NCI-H2107 (cell line): Measurements from ENCODE around the gene NARF.
"Not testable (repeated sequence)": the region's sequence is repeated elsewhere in the genome, so short reads cannot be mapped to it uniquely, and the experiment has no call there.

Source experiments
- DNase-seq: peaks from one replicate; lab custom pipeline; 2025; lab: John Stamatoyannopoulos, UW

Gene NARF

DNA sequence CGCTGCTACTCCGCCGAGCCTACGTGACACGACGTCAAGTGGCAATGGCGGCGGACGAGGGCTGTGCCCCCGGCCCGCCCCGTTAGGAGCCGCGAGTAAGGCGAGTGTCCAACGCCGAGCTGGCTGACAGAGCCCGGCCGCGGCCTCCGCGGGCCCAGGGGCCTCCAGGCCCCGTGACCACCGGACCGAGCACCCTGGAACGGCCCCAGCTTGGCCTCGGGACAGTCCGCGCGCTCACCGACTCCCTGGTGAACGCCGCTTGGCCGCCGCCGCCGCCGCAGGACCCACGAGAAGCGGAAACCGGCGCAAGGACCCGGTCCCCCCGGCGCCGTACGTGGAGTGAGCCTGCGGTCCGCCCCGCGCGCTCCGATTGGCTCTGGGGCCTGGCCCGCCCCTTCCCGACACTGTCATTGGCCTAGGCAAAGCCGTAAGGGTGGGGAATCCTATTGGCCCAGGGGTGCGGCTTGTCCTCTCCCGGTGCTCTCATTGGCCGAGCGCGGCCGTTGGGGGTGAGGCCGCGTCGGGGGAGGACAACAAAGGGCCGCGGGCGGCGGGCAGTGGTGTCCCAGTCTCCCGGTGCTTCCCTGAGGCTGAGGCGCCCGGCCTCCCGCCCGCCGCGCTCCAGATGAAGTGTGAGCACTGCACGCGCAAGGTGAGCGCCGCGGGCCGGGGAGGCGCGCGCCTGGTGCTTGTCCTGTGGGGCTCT lies at the start of gene NARF:
Gene NARF (plus strand): TSS at position 563 of the 706 bp plus-strand sequence. CDS start 63 bp downstream, at position 626.
- DNase-seq = peak; percentile 91

DNA sequence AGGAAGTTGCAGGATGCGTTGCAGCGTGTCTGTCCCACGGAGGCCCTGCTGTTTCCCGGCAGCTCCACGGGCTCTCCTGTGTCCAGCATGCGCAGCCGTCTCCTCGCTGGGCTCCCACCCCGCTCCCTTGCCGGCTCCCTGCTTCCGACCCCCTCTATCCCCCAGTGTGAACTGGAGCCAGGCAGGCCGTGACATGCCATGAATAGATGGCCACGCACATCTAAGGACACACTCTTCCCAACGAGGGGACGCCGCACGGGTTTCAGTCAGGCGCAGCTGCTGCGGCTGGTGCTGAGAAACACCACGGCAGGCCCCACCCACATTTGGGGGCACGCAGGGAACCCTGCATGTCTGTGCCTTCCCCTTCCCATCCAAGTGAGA lies 49.6 kb upstream of the NARF start:
- DNase-seq = no peak

DNA sequence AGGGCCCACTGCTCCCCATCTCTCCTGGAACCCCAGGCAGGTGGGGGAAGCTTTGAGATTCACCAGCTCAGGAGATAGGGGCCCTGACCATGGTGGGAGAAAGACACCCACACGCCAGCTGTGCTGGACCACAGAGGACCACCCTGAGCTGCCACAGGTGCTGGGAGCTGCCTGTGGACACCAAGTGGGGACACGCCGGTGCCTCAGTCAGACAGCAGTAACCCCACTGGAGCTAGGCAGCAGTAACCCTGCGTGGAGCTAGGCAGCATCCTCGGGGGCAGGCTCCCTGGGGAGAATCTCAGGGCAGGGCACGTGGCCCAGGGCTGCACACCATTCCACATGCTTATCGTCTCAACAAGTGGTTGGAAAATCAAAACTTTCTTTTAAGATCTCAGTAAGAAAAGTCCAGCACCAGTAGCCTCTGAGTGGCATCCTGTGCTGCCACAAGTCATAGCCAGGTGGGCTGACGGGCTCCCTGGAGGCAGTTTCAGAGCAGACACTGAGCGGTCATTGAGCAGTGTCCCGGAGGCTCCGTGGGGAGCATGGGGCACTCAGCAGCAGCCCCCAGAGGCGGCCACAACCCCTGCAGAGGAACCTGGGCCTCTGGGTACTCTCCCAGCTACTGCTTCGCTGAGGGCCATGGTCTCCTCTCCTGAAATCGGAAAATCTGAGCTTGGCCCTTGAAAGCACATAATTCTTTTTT lies 48.4 kb upstream of the NARF start:
- no peak for DNase-seq

DNA sequence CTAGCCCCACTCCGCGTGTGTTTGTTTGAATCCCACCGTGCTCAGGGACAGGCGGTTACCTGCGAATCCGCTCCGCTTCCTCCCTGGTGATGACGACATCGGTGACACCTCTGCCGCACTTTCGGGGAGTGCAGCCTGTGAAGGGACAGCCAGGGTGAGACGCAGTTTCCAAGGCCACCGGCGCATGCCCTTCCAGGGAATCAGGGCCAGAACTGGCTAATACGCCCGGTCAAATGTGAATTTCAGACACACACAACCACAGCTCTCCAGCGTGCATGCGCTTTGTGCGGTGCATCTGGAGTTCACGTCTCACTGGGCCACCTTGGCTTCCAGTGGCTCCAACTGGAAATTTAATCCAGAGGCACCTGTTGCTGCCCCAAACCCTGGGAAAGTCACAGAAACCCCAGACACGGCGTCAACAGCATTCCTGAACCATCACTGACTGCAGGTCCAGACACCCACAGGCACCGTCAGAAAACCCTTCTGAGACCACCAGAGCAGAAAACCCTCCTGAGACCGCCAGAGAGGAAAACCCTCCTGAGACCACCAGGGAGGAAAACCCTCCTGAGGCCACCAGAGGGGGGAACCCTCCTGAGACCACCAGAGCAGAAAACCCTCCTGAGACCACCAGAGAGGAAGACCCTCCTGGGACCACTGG lies 47.0 kb upstream of the NARF start:
- no peak for DNase-seq

DNA sequence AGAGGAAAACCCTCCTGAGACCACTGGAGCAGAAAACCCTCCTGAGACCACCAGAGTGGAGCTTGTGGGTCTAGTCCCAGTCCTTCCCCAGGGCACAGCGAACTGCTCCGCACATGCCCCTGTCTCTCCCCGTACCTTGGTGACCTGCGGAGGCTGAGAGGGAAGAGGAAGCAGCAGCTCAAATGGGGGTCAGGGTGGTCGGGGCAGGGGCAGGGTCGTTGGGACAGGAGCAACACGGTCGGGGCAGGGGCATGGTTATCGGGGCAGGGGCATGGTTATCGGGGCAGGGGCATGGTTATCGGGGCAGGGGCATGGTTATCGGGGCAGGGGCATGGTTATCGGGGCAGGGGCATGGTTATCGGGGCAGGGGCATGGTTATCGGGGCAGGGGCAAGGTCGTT lies 46.5 kb upstream of the NARF start:
- not testable (repeated sequence) for DNase-seq

DNA sequence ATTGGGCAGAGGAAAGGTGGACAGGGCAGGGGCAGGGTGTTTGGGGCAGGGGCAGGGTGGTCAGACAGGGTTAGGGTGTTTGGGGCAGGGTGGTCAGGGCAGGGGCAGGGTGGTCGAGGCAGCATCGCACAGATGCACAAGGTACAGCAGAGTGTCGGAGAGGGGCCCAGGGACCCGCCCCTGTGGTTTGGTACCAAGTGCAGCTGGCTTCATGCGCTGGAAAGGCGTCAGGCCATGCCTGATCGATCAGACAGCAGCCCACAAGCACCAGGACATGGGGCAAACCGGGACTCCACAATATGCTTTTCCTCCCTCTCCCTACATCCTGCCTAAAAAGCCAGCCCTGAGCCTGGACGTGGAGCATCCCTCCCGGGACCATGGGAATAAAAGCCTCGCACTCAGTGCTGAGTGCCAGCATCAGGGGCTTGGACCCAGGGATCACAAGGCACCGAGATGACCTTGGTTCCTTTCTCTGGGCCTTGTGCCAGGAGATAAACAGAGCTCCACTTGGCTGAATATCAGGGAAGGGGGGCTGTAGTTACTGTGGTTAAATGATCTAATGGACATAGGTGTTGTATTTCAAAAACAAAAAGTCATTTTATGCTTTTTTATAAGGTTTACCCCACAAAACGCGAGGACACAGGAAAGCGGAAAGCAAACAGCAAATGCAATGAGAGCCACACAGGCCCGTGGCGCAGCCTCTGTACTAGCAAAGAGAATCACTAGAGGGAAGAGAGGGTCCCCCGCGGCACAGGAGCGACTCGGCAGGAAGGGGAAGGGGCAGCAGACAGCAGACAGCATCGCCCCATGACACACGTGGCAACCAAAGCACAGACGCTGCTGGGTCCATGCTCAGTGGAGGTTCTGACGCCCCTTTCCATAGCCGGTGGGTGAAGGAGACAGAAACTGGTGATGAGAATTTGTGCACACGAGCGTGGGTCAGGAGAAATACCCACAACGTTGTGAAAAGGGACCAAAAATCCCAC lies 45.7 kb upstream of the NARF start:
- DNase-seq = no peak

DNA sequence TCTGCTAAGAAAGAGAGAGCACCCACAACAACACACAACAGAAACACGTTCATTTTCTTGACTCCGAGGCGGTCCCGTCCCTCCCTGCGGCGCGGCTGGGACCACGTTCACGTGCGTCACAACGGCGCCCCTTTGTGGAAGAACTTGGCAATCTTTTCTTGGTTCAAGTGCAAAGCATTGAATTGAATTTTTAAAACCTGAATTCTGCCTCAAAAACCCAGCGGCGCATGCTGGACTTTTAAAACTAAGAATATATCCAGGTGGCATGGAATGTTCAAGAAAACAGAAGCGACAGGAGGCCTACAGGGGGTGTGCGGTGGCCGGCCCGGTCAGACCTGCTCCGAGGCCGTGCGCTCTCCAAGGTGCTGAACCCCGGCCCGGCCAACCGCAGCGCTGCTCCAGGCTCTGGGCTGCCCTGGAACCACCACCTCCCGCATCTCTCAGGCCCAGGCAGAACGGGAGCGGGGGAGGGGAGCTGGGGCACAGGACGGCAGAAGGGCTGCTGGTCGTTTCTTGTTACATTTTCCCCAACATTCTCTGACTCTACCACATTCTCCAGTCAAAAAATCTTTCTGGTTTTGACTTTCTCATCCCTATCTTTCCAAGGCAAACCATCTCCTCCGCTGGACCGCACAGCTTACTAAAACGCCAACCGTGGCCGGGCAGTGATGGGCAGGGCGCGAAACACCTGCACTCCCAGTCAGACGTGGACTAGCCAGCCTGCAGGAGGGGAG lies 43.8 kb upstream of the NARF start:
- DNase-seq = peak; percentile 46

DNA sequence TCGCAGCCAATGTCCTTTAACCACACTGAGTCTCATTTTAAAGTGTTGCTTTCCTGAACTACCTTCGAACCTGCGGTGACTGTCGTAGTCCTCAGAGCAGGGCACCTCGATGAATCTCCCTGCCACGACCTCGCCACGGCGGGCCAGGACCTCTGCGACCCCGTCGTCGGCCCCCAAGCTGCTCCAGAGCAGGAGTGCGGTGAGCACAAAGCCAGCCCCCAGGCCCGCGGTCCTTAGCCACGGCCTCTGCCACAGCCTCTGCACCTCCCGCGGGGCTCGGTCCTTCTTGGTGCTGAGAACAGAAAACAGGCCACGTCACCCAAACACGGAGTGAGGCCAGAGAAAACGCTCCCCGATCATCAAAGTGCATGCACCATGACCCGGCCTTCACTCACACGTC lies 43.2 kb upstream of the NARF start:
- DNase-seq = no peak

DNA sequence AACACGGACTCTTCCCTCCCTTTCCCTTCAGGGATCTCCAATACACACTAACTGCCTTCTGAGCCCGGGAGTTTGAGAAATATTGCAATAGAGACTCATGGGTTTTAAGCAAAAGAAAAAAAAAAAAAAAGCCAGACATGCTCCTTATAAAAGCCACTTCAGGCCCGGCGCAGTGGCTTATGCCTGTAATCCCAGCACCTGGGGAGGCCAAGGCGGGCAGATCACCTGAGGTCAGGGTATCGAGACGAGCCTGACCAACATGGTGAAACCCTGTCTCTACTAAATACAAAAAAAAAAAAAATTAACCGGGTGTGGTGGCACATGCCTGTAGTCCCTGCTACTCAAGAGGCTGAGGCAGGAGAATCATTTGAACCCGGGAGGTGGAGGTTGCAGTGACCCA lies 42.8 kb upstream of the NARF start:
- DNase-seq = no peak

DNA sequence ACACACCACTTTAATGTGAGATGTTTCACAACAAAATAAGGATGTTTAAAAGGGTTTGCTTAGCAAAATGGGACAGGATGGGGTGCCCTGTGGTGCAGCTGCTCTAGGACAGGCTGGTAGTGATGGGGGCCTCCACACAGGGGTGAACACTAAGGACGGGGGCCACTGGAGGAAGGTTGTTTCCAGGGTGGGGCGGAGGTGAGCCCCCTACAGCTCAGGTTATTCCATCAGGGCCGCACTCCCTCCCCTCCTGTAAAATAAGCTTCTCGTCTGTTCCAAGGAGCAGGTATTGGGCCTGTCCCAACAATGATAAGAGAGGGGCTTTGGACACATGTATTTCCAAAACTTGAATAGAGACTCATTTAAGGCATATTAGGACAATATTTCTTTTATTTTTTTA lies 42.3 kb upstream of the NARF start:
- no peak for DNase-seq

DNA sequence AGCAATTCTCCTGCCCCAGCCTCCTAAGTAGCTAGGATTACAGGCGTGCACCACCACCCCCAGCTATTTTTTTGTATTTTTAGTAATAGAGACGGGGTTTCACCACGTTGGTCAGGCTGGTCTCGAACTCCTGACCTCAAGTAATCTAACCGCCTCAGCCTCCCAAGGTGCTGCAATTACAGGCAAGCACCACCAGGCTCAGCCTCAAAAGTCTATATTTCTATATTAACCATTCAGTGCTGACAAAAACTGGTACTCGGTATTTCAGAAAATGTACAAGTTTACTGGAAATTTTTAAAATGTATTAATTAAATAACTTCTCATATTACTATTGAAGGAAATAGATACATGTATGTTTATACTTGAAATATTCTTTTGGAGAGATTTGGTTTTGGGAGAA lies 41.8 kb upstream of the NARF start:
- DNase-seq = no peak

DNA sequence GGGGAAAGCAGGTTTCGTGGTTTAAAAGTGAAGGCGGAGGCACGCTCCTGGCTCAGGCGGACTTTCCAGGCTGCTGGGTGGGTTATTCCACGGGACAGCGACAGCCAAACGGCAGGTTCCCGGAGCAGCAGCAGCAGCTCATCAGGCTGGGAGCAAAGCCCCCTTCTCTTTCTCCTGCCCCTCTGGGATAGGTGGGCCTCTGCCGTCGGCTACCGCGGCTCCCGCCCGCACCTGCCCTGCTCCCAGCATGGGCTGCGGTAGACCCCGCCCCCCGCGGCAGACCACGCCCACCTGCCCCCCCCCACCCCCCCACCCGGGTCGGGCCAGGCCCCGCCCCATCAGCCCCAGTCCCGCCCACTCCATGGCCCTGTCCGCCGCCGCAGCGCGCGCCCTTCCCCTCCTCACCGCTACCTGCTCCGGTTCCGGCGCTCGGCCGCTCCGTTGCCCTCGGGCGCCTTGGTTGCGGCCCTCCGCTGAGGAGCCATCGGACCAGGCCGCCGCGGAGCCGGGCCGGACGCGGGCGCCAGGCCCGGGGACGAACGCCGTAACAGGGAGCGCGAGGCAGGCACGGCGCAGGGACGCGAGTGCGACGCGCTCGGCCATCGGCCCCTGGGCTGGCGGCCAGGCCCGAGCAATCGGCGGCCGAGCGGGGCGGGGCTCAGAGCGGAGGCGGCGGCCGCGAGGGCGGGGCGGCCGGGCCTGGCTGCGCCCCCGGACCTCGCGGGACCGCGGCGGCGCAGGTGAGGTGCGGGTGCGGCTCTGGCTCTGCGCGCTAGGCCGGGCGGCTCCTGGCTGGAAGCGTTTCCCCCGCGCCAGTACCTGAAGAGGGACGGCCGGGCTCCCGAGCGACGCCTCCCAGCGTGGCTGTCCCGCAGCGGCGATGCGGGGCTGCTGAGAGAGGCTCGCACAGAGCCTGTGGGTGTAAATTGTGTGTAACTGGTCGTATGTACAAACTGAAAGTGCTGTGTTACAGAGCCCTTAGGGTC lies 40.2 kb upstream of the NARF start, which contains the start of the genes HEXD and OGFOD3:
Gene HEXD (plus strand): TSS at position 347 of the 986 bp plus-strand sequence. CDS start 1,453 bp downstream, outside the sequence.
Gene OGFOD3 (minus strand): TSS at position 586 of the 986 bp plus-strand sequence. CDS start 101 bp downstream, at position 485.
- peak; percentile 68 for DNase-seq

DNA sequence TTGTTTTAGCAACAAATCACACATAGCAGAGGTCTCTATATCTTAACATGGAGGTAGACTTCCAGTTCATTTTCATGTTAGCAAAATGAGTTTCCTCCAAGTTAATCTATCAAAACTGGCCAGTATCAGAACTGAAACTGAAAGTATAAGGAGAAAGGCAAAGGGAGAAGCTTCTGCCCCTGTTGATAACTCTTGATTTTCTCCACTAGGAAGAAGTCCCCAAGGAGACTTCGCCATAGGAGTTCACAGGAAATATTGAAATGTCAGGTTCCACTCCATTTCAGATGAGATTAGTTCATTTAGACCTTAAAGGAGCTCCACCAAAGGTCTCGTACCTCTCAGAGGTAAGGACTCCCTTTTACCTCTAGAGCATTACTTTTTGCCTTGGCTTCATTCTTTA lies 39.0 kb upstream of the NARF start:
- DNase-seq = no peak

DNA sequence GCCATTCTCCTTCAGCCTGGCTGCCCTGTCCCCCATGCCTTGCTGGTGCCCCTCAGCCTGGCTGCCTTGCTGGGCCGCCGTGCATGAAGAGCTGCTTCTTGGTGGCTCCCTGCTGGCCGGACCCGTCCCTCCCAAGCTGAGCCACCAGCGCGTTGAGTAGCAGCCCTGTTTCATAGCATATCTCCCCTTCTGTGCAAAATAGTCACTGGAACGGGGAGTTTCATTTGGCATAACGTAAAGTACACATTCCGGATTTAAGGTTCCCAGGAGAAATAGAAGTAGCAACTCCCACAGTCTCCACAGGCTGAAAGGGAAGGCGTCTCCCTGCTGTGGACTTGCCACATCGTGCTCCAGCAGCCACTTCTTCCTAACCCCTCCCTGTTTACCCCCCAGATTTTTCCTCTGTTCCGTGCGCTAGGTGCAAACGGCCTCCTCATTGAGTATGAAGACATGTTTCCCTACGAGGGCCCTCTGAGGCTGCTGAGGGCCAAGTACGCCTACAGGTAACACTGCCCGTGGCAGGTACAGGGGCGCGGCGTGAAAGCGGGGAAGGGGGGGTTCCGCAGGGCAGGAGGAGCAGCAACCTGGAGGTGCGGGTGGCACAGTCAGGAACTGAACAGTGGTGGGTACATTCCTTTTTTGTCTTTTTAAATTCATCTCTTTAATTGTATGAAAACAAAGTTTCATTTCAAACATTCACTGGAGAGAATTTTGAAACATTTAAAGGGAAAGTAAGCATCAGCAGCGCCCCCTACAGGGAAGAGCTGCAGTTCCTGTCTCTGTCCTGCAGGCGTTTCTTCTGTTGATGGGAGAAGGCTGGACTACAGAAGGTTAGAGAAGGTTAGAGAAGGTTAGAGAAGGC lies 34.3 kb upstream of the NARF start:
- DNase-seq = no peak

DNA sequence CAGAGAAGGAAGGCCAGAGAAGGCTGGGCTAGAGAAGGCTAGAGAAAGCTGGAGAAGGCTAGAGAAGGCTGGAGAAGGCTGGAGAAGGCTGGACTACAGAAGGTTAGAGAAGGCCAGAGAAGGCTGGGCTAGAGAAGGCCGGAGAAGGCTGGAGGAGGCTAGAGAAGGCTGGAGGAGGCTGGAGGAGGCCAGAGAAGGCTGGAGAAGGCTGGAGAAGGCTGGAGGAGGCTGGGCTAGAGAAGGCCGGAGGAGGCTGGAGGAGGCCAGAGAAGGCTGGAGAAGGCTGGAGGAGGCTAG lies 33.7 kb upstream of the NARF start:
- DNase-seq = no peak

DNA sequence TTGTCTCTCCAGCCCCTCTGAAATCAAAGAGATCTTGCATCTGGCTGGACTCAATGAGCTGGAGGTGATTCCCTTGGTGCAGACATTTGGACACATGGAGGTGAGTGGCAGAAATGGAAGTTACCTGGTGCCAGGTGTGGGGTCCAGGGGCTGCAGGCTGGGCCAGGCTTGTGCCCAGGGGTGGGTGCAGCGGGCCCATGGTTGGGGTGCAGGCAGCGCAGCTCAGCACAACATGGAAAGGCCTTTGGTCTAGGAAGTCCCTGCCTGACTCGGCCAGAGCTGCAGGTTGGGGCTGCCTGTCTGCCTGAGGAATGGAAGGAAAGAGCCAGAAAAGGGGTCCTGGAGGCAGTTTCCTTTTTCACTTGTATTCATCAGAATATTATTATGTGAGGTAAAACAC lies 30.0 kb upstream of the NARF start:
- no peak for DNase-seq

DNA sequence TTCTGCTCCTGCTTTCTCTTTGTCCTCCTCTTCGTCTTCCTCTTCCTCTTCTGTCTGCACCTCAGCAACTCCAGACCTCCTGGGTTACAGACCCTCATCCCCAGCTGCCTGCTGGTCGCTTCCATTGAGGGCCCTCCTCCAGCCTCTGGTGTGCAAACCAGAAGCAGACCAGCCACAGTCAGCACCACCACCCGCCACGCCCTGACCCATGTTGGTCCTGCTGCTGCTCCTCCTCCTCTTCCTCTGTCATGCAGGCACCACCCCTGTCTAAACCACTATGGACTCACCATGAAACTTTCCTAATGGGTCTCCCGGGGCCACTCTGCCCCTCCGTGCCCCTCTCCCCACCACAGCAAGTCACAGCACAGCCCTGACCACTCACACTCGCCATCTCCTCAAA lies 28.7 kb upstream of the NARF start:
- no peak for DNase-seq

DNA sequence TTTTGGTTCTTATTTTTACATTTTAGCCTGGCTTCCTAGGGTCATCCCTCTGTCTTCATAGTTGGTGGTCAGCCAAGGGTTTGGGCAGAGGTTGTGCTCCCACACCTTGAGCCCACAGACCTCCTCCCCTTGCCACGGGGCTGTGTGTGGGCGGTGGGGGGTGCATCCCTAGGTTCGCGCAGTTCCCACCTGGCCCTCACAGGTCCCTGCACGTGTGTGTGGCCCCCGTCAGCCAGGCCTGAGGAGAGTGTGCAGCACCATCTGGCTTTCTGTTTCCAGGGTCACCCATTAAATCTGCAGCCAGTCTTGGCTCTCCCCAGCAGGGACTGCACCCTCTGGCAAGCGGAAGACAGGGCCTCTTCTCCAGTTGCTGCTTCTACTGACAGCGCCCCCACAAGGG lies 26.5 kb upstream of the NARF start:
- DNase-seq = no peak

DNA sequence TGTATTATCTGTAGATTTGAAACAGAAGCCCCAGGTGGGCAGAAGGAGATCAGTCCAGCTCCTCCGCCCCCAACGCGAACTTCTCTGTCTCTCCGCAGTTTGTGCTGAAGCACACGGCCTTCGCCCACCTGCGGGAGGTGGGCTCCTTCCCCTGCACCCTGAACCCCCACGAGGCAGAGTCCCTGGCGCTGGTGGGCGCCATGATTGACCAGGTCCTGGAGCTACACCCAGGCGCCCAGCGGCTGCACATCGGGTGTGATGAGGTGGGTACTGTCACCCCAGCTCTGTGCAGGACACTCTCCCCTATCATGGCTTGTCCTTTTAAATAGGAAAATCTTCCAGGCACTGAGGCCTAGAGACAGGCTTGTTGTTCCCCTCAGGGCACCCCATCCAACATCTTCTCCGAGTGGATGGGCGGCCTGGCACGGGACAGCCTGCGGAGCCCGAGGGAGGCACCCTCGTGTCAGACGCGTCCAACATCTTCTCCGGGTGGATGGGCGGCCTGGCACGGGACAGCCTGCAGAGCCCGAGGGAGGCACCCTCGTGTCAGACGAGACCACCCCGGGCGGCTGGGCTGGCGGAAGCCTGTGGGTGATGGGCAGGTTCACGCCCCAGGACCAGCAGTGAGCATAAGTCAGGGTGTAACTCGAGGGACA lies 24.9 kb upstream of the NARF start:
- no peak for DNase-seq
